GM19372 (cell line): ENCODE results near the gene MTFR1L.

Experiments used
- ATAC-seq: cut with Tn5 transposase; IDR thresholded peaks from one replicate; pipeline ENCODE4 v1.9.1; 2021; ENCODE audit warnings: mild to moderate bottlenecking, low read depth, moderate library complexity; ENCODE audit not compliant: unreplicated experiment

The MTFR1L gene

DNA sequence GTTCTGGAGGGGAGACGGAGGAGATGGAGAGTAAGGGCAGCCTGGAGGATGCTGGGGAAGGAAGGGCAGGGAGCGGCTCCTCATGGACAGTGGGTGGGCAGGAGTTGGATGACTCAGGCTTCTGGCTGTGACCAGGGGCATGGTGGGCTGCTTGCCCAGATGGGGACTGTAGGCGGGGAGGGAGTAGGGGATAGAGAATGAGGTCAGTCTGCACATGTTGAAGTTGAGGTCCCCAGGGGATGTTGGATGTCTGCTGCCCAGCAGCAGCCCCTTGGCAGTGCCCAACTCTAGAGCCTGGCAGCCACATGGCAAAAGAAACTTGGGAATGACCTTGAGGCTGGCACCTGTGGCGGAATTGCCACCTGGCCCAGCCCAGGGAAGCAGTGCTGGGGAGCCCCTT is 13.3 kb upstream of the MTFR1L start:
- ATAC-seq: no peak

DNA sequence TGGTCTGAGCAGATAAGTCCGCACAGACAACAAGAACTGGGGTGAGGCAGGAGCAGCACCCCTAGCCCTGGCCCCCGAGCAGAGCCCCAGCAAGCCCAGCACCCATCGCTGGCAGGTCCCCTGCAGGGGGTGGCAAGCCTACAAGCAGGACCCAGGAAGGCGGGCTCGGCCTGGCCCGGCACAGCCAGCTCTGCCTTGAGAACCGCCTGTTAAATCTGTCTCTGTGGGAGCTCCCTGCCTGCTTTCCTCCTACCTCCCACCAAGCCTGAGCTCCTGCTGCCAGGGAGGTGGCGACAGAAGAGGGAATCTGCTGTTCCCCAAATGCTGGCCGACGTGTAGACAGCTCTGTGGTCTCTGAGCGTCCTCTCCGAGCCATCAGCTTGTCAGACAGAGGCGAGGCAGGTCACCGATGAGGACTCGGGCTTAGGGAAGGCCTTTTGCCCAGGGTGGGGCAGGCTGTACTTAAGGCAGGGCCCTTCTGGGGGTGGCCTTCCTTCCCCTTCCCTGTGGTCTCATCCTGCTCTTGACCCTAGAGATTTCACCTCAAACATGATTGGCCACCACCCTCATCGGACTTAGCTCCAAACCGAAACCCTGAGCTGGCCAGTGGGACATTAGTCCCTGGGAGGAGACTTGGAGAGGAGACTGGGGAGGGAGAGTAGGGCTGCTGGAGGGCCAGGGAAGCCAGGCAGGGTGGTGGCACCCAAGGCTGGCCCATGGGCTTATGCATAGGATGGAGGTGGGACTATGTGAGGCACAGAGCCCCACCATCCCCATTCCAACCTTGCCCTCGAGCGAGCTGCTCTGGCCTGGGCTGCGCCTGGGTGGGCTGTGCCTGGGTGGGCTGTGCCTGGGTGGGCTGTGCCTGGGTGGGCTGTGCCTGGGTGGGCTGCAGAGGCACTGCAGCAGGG is 12.0 kb upstream of the MTFR1L start:
- ATAC-seq: no peak

DNA sequence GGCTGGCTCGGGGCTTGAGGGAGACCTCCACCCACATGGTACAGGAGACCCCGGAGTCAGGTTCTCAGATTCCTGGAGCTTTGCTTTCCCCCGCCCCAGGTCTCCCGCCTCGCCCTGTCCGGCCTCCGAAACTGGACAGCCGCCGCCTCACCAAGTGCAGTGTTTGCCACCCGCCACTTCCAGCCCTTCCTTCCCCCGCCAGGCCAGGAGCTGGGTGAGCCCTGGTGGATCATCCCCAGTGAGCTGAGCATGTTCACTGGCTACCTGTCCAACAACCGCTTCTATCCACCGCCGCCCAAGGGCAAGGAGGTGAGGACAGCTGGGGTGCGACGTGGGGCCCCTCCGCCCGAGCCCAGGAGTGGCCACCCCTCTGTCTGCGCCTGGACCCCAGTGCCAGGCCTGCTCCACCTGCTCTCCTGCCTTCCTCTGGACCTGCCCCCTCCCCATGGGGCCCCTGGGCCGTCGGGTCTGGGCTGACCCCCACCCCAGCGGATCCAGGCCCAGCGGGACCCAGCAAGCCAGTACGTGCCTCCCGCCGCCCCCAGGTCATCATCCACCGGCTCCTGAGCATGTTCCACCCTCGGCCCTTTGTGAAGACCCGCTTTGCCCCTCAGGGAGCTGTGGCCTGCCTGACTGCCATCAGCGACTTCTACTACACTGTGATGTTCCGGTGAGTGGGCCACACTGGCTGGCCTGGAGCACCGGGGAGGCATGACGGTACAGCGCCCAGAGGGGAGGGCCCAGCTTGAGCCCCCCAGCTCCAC is 11.1 kb upstream of the MTFR1L start:
- ATAC-seq: no peak

DNA sequence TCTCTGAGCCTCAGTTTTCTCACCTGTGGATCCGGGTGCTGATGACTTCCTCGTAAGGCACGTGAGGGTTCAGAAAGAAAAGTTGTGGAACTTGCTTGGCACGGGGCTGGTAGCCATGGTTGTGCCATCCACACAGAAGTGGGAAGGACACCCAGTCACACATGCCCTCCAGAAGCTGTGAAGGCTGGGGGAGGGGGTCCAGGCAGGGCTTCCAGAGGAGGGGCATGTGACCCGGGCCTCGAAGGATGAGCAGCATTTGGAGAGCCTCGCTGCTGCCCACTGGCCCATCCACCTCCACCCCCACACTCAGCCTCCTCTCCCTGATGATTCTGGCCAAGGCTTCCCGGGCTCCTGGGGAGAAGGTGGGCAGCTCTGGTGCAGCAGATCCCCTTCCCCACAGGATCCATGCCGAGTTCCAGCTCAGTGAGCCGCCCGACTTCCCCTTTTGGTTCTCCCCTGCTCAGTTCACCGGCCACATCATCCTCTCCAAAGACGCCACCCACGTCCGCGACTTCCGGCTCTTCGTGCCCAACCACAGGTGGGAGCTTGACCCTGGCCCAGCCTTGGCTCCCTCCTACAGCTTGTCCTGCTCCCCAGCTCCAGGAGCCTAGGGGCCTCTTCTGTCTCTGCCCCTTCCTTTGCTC is 10.3 kb upstream of the MTFR1L start:
- ATAC-seq: no peak

DNA sequence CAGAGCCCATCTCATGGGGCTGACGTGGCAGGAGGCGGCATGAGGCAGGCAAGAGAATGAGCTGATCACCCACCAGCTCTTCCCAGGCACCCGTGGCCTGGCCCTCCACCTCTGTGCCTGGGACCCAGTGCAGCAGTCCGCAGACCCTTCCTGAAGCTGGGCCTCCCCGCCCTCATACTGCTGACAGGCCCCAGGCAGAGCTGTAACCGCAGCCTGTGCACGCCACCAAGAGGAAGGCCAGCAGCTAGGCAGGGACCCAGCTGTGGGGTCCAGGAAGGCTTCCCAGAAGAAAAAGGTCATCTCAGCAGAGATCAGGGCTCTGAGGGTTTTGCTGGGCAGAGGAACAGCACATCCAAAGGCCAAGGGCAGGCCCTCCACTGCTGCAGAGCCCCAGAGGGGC is 9.8 kb upstream of the MTFR1L start:
- no peak for ATAC-seq

DNA sequence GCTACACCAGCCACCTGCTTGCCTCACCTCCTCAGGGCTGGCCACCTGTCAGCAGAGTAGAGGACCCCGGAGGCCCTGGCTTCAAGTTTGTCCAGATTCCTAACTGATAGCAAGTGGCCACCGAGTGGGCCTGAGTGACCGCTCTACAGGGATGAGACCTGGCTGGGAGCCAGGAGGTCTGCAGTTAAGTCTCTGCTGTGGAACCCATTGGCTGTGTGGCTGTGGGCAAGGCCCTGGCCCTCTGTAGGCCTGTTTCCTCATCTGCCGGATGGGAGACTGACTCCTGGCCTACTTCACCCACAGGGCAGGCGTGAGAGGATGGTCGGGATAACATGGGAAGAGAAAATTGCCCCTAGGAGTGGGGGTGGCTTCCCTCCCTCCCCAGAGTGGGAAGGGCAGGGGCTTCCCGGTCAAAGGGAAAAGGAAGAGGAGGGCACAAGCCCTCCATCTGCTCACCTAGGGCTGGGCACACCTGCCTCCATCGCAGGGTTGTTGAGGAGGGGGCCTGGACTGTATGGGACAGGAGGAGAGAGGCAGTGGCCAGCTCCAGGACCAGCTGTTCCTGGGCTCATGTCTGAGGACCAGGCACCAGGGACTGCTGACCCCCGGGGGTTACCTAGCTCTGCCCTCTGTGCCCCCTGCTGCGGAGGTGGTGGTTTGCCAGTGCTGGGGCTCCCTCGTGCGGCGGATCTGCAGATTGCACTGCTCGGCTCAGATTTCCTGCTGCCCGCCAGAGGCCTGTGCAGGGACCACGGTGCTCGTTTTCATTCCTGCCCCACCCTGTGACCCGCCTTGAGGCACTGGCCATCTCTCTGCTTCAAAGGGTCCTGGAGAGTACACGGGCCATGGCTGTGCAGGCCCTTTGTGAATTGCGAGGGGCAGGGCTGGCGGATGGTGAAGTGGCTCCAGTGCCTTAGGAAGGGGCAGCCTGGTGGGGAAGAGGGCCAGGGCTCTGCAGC is 9.1 kb upstream of the MTFR1L start:
- ATAC-seq: no peak

DNA sequence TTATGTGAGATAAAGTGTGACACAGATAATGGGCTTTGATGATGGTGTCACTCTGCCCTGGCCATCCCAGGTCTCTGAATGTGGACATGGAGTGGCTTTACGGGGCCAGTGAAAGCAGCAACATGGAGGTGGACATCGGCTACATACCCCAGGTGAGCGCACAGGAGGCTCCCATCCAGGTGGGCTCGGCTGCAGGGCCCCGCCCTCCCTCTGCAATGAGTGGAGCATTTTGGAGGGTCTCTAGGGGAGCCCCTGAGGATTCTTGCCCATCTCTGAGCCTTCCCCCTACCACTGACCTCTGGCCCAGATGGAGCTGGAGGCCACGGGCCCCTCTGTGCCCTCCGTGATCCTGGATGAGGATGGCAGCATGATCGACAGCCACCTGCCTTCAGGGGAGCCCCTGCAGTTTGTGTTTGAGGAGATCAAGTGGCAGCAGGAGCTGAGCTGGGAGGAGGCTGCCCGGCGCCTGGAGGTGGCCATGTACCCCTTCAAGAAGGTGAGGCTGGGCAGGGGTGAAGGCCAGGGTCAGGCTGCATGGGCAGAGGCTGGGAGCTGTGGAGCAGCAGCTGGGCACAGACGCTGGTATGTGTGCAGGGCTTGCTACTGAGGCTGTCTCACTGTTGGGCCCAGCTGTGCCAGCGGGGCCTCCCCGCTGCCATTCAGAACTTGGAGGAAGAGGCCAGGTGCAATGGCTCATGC is 8.2 kb upstream of the MTFR1L start:
- no peak for ATAC-seq

DNA sequence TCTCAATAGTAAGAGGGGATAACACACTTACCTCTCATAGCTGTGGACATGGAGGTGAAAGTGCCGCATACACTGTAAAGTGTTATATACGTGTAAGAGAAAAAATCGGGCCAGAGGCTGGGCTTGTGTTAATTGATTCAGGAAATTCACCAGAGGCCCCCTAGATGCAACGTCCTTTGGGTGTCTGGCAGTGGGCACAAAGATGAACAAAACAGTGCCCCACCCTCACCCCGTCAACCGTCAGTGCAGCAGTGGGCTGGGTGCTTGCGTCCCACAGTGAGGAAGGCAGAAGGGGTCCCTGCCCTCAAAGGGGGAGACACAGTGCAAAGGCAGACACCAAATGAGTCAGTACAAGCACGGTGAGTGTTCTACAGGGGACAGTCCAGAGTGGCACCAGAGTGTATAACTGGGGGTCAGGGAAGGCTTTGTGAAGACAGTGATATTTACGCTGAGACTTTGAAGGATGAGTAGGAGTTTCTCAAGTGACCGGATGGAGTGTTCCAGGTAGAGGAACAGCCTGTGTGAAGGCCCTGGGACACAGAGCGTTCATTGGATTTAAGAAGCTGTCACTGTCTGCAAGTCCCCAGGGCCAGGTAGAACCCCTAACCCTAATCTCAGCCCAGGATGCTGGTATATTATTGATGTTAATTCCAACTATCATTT is 6.6 kb upstream of the MTFR1L start:
- ATAC-seq: no peak

DNA sequence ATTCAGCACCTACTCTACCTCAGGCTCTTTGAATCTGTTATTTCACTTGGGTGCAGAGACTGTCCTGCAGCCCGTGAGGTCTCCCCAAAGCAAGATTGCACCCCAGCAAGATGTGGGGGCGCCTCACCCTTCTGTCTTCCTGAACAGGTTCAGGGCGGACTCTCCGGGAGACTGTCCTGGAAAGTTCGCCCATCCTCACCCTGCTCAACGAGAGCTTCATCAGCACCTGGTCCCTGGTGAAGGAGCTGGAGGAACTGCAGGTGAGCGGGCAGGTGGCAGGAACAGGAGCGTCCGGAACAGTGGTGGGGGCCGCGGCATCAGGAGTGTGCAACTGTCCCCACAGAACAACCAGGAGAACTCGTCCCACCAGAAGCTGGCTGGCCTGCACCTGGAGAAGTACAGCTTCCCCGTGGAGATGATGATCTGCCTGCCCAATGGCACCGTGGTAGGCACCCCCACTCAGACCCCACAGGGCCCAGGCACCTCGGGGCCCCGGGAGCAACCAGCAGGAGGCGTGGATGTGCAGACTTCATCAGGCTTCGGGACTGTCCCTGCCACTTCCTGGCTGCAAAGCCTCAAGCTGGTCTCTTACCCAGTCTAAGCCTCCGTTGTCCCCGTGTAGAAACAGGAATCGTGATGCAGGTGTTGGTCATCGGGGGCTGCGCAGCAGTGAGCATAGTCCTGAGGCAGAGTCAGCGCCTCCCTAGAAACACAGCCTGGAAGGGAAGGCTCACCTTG is 5.9 kb upstream of the MTFR1L start:
- ATAC-seq: no peak

DNA sequence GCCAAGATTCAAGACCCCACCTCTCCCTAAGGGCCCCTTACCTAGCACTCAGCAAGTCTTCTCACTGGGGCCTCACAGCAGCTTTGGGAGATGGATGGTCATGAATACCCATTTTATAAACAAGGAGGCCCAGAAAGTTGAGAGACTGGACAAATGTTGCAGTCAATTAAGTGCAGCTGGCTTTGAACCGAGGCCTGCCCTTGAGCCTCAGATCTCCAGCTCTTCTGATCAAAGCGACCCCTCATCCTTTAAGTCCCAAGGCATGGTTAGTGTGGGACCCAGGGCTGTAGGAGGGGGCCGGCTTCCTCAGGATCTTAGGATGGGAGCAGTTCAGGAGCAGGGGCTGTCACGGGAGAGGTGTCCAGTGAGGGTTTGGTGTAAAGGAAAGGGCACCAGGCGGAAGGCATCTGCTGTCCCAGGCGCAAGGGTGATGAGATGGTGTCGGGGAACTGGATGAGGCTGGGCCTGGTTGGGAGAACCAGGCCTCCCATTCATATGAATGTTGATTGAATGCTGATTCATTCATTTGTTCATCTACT is 5.1 kb upstream of the MTFR1L start:
- no peak for ATAC-seq

DNA sequence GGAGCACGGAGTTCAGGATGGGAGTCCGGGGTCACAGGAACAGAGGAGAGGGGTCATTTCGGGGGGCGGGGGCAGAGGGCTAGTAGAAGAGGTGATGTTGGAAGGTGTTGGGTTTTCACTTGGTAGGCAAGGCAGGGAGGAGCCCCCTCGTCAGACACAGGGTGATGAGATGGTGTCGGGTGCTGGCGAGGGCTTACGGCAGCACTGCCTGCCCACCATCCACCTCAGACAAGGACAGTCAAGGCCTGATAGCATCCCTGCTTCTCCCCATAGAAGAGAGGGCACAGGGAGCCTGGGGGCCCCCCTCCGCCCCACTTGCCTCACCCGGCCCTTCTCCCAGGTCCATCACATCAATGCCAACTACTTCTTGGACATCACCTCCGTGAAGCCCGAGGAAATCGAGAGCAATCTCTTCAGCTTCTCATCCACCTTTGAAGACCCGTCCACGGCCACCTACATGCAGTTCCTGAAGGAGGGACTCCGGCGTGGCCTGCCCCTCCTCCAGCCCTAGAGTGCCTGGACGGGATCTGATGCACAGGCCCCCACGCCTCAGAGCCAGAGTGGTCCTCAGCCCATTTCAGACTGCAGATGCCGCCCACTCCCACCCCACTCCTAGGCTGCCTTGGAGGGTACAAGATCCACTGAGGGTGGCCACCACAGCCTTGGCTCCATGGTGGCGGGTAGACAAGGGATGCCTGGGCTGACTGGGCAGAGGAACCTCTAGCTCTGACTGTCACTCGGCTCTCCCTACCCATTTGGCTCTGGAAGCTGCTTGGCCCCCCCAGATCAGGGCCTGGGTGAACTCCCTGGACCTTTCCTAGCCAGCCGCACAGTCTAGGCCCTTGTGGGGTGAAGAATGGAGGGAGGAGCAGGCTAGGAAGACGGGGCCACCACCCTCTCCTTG is 4.3 kb upstream of the MTFR1L start:
- no peak for ATAC-seq

DNA sequence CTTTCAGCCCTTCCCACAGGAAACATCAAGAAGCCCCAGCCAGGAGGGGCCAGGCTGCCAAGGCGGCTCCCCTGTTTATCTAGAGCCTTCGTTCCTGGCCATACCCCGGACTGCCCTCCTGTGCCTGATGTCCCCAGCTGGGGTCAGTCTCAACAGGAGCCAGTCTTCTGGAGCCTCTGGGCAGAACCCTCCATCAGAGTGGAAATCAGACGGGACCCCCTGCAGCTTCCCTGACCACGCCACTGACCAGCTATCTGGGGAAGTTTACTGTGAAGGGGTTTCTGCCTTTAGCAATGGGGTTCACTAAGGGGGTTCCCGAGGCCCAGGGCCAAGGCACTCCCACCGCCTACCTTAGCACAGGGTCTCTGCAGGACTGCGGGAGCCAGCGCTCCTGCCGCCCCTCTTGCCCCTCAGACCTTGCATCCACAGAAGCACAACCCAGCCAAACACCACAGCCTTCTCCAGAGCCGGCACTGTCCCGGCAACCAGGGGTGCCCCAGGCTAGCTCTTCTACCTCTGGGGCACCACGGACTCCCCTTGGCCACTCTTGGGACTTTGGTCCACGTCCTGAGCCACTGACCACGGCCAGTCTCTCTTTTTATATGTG is 3.5 kb upstream of the MTFR1L start:
- ATAC-seq: no peak

DNA sequence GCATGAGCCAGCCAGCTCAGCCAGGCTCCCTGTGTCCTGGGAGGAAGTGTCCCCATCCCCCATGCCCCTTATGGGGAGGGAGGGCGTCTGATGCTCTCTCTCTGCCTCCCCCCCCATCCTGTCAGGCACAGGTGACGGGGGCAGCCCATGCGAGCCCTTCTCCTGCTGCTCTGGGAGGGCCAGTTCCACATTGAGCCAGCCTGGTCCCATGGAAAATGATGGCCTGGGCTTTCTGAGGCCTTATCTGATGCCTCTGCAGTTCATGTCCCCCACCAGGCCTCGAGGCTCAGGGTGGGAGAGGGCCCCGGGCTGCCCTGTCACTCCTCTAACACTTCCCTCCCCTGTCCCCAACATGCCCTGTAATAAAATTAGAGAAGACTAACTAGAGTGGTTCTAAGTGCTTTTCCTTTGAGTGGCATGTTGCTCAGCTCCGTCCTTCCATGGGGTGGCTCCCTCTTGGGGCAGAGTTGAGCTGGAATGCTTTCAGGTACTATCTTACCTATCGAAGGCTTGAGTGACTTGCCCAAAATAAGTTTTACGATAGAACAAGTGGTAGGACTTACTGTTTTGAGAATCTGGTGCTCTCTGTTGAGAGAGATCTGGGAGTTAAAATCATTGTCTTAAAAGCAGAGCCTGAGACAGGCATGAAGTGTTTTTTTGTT is 1.8 kb upstream of the MTFR1L start:
- no peak for ATAC-seq

DNA sequence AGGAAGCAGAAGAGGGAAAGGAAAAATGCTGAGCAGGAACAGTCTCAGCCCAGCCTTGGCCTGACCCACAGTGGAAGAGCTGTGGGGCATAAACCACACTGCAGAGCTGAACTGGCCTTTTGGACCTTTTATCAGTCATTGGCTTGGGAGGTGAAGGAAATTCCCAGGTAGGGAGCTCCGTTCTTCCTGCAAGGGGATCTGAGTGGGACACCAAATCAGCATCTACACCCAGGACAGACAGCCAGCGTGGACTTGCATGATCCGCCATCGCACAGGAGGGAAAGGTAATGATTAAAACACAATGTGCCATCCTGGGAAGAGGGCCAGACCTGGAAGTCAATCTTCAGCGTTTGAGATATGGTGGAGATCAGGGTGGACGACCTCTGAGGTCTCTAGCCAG is 1.2 kb upstream of the MTFR1L start:
- ATAC-seq: no peak

DNA sequence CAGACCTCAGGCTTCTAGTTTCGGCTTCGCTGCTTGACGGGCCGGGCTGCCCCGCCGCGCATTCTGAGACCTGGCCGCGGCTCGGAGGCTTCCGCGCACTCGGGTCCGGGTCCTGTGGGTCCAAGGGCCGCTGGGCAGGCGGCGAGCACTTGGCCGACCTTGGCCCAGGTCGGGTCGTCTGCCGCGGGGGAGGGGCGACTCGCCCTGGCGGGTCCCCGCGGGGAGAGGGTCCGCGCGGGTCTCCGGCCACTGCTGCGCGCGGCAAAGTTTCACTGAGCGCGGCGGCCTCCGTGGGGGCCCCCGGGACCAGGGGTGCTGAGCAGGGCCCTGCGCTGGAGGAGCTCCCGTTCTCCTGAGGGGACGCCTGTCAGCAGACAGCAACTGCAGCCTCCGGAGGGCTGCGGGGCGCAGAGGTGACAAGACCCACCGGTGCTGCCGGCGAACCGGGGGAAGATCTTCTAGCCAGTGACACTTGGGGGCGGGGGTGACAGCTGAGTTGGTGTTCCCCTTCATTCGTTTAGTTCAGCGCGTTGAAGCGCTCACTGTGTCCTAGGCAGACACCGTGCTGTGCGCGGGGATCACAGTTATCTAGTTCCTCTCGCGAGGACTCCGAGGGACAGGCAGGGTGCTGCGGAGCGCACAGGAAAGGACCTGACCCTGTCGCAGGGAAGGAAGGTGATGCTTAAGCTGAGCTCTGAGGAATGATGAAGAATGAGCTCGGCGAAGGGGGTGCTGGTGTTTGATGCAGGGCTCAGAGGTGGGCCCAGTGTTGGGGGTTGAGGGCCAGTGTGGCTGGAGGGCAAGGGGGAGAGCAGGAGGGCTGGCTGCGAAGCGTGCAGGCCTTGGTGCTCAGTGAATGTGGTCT is 725 bp downstream of the MTFR1L start:
- peak; percentile 38 for ATAC-seq
